Chondrocyte (in vitro differentiated cells): Measurements from ENCODE around the gene TFPI. TPM values are rescaled to one million over a fixed set of nuclear protein-coding genes. Genes with fewer than 3 reads are reported as not detected.
A peak's percentile ranks its signal among the peaks of the same experiment; 100 is the strongest.

Experiments used
- DNase-seq: peaks from one replicate; pipeline ENCODE4 v3.0.0; 2021; ENCODE audit warnings: mixed read lengths, low spot score
- H3K27ac Mint-ChIP-seq: one replicate; pipeline ENCODE4 v1.8.0; 2021; ENCODE audit warnings: mild to moderate bottlenecking, moderate library complexity, mixed read lengths; ENCODE audit not compliant: unreplicated experiment
- H3K27me3 Mint-ChIP-seq: 2 replicates; pipeline ENCODE4 v1.8.0; 2021; ENCODE audit warnings: low read depth, mixed read lengths
- H3K36me3 Mint-ChIP-seq: 2 replicates; pipeline ENCODE4 v1.8.0; 2021; ENCODE audit warnings: low read depth, mixed read lengths
- H3K4me1 Mint-ChIP-seq: 2 replicates; pipeline ENCODE4 v1.8.0; 2021; ENCODE audit warnings: low read depth, mild to moderate bottlenecking, mixed read lengths
- H3K4me3 Mint-ChIP-seq: one replicate; pipeline ENCODE4 v1.8.0; 2021; ENCODE audit warnings: mild to moderate bottlenecking, moderate library complexity, mixed read lengths; ENCODE audit not compliant: unreplicated experiment
- H3K9me3 Mint-ChIP-seq: 2 replicates; pipeline ENCODE4 v1.8.0; 2021; ENCODE audit warnings: low read depth, mixed read lengths
- CTCF ChIP-seq: fragments of 200-600 bp; sonication (generic); IDR thresholded peaks from 2 replicates; pipeline ENCODE4 v1.5.0; 2021; ENCODE audit warnings: antibody characterized with exemption, mild to moderate bottlenecking, moderate library complexity
- total RNA-seq: library from RNA; stranded (reverse); gene quantifications from 3 replicates; pipeline ENCODE4 v1.2.1, GENCODE V29; 2021

The TFPI gene
- total RNA-seq, 1 donor from 2014 or later: 161 TPM

DNA sequence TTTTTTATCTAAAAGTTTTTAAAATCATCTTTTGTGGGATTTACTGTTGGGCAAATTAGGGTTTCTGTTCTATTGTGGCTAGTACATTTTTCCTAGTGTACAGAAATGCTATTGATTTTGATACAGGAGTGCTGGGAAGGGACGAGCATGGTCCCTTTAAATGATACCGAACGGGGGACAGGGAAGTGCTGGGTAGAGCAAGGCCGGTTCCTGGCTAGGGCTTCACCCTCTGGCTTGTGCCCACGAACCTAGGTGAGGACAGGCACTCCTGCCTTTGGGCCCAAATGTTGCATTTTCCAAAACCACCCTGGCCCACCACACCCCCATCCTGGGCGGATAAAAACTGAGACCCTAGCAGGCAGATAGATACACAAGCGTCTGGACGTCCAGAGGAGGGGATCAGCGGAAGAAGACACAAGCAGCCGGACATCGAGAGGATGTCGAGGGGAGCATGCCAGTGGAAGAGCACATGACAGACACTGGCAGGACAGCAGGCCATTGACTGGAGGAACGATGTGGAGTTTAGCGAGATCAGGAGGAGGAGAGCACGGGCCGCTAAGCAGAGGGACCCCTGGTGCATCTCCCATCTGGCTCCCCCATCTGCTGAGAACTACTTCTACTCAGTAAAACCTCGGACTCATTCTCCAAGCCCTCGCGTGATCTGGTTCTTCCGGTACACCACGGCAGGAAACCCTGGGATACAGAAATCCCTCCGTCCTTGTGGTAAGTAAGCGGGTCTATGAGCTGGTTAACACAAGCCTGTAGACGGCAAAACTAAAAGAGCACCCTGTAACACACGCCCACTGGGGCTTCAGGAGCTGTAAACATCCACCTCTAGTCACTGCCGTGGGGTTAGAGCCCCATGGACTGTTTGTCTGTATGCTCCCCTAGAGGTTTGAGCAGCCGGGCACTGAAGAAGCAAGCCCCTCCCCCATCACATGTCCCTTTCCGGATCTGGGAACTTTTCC is 92.7 kb downstream of the TFPI start:
- peak; percentile 47 for DNase-seq
- Mint-ChIP-seq H3K4me3 (no peak overlapping the region), H3K9me3 (no peaks in the 10 kb centered on the region), H3K4me1 (no peaks in the 10 kb centered on the region), H3K27me3 (no peaks in the 10 kb centered on the region), H3K27ac (no peak overlapping the region), H3K36me3 (peaks cover 12% of the 10 kb centered on the region)
- TF ChIP-seq CTCF: no peak

GRCh38 chr2:187459256-187459655 is 95.0 kb downstream of the TFPI start:
- H3K27me3 Mint-ChIP-seq: no peaks in the 10 kb centered on the region
- DNase-seq: no peak
- H3K36me3 Mint-ChIP-seq: no peaks in the 10 kb centered on the region
- no peak for TF ChIP-seq CTCF
- H3K4me3 Mint-ChIP-seq: no peak overlapping the region
- no peaks in the 10 kb centered on the region for H3K4me1 Mint-ChIP-seq
- no peak overlapping the region for H3K27ac Mint-ChIP-seq
- no peaks in the 10 kb centered on the region for H3K9me3 Mint-ChIP-seq

- TF ChIP-seq CTCF: peak; percentile 93
- no peaks in the 10 kb centered on the region for H3K9me3 Mint-ChIP-seq
- H3K36me3 Mint-ChIP-seq: no peaks in the 10 kb centered on the region
- H3K27me3 Mint-ChIP-seq: no peaks in the 10 kb centered on the region
- no peak overlapping the region for H3K4me3 Mint-ChIP-seq
- no peak overlapping the region for H3K27ac Mint-ChIP-seq
- H3K4me1 Mint-ChIP-seq: peaks cover 6% of the 10 kb centered on the region
- no peak for DNase-seq
Observed at GRCh38 chr2:187453078-187453641, 101.1 kb downstream of the TFPI start.

DNA sequence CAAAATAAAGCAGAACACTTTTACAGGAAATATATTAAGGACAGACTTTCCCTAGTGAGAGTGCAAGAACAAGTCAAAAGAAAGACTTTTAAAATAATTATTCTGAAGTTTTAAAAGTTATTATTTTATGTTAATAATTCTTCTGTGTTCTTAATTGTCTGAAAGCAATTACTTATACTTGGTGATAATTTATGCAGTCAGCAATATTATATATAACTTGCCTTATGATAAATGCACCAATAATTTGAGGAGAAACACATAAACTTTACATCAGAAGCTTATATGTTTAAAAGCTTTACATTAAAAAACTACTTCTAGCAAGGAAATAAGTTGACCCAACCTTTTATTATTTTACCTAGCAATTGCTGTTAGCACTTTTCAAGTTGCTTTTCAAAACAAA is 102.7 kb downstream of the TFPI start:
- H3K4me1 Mint-ChIP-seq: peaks cover 17% of the 10 kb centered on the region
- no peaks in the 10 kb centered on the region for H3K9me3 Mint-ChIP-seq
- no peak for DNase-seq
- no peak overlapping the region for H3K4me3 Mint-ChIP-seq
- H3K36me3 Mint-ChIP-seq: no peaks in the 10 kb centered on the region
- no peaks in the 10 kb centered on the region for H3K27me3 Mint-ChIP-seq
- no peak for TF ChIP-seq CTCF
- no peak overlapping the region for H3K27ac Mint-ChIP-seq

DNA sequence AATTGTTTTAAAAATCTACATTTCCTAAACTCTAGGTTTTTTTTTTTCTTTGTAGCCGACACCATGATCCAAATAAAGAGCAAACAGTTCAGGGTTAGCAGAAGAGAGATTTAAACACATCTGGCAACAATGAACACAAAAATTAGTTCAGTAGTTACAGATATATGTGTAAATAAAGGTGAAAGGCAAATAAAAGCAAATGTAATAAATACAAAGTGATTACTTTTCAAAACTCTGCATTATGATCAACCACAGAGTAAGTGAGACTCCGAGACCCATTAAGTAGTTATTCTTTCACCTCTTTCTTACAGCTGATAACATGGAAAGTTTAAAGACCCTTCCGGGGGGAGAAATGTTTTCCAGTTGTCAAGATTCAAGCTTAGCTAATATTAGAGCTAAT is 106.9 kb downstream of the TFPI start:
- peak overlapping the region; percentile 76 for H3K4me3 Mint-ChIP-seq
- no peak for TF ChIP-seq CTCF
- H3K27me3 Mint-ChIP-seq: no peaks in the 10 kb centered on the region
- H3K4me1 Mint-ChIP-seq: peaks cover 18% of the 10 kb centered on the region
- no peaks in the 10 kb centered on the region for H3K36me3 Mint-ChIP-seq
- H3K9me3 Mint-ChIP-seq: no peaks in the 10 kb centered on the region
- H3K27ac Mint-ChIP-seq: peak overlapping the region; percentile 20
- no peak for DNase-seq
